ENCODE results near the gene THRAP3.
"Not testable (repeated sequence)": the region's sequence is repeated elsewhere in the genome, so short reads cannot be mapped to it uniquely, and the experiment has no call there.

THRAP3 gene

DNA sequence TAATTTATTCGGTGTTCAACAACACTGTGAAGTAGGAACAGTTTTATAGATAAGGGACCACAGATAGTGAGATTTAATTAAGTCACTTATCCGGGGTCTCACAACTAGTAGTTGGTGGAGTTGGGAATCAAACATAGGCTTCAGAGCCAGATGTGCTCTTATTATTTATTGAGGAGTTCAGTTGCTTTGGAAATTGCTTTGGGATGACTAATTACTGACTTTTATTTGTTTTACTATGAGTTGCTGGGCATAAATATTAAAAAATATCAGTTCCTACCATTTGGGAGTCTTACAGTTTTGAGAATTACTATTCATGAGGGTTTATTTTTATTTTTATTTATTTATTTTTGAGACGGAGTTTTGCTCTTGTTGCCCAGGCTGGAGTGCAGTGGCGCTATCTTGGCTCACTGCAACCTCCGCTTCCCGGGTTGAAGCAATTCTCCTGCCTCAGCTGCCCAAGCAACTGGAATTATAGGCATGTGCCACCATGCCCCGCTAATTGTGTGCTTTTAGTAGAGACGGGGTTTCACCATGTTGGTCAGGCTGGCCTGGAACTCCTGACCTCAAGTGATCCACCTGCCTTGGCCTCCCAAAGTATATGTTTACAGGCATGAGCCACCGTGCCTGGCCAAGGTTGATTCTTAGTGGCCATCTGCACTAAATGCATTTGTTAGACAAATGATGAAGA lies 27.7 kb downstream of the THRAP3 start:
- TF ChIP-seq ZNF274 (IDR thresholded peaks at IDR 0.05; ENCODE audit: low read depth, low read length), result no peak
- H3K4me3 ChIP-seq (ENCODE audit: low read length), result no peak overlapping the region

DNA sequence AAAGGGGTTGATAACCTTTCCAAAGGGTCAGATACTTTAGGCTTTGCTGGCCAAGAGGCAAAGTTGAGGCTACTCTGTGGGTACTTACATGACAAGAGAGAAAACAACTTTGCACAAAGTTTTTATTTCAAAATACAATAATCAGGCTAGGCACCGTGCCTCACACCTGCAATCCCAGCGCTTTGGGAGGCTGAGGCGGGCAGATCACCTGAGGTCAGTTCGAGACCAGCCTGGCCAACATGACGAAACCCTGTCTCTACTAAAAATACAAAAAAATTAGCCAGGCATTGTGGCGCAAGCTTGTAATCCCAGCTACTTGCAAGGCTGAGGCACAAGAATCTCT lies 28.2 kb downstream of the THRAP3 start:
- not testable (repeated sequence) for H3K4me3 ChIP-seq (ENCODE audit: low read length)

DNA sequence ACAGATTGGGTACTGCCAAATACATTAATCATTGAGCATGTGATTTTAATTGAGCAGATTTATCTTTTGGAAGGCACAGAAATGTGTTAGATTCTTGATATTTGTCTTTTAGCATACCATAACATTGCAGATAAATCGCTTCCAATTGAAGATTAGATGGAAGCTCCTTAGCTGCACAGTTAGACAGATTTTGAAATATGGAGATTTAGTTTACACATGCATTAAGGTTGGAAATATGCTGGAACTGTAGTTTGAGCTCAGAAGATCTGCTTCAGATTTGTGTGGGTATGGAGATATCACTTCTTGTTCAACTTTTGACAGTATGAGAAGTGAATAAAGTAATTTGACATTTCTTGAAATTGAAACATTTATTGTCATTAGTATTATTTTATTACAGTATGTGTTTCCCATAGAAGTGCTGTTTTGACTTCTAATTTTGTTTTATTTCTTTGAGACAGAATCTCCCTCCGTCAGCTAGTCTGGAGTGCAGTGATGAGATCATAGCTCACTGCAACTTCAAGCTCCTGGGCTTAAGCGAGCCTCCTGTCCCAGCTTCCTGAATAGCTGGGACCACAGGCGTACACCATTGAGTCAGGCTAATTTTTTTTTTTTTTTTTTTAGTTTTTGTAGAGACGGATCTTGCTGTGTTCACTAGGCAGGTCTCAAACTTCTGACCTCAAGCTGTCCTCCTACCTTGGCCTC lies 29.1 kb downstream of the THRAP3 start:
- no peak for TF ChIP-seq ZNF274 (IDR thresholded peaks at IDR 0.05; ENCODE audit: low read depth, low read length)
- no peak overlapping the region for H3K4me3 ChIP-seq (ENCODE audit: low read length)

DNA sequence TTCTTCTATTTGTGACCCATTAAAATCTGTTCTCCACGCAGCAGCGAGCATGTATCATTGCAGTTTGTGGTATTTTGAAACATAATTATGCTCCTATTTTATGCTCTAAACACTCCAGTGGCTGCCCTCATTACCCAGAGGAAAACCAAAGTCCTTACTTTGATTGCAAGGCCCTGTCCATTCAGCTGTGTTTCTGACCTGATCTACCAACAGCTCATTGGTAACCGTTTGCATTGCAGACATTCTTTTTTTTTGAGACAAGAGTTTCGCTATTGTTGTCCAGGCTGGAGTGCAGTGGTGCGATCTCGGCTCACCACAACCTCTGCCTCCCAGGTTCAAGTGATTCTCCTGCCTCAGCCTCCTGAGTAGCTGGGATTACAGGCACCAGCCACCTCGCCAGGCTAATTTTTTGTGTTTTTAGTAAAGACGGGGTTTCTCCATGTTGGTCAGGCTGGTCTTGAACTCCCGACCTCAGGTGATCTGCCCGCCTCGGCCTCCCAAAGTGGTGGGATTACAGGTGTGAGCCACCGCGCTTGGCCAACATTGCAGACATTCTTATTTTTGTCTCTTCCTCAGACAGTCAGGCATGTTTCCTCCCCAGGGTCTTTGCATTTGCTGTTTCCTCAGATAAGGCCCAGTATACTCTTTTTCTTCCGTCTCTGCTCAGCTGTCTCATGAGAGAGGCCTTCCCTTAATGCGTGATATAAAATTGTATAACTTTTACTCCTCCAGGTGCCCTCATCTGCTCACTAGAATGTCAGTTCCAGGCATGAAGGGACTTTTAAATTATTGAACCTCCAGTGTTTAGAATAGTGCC lies 32.5 kb downstream of the THRAP3 start:
- no peak for TF ChIP-seq ZNF274 (IDR thresholded peaks at IDR 0.05; ENCODE audit: low read depth, low read length)
- H3K4me3 ChIP-seq (ENCODE audit: low read length), result no peak overlapping the region

DNA sequence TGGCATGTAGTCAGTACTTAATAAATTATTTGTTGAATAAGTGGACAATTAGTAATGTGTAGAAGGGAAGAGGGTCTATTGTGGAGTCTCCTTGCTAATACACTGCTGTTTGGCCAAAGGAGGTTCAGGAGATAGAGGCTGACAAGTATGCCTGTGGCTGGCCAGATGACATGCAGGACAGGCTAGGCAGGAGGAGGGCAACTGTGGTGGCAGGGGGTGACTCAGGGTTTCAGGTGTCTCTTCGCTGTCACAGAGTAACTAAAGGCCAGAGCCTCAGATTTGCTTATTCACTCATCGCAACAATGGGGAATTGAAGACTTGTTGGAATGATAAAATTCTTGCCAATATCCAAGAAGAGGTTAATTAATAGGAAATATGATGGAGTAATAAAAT lies 33.1 kb downstream of the THRAP3 start:
- no peak overlapping the region for H3K4me3 ChIP-seq (ENCODE audit: low read length)
- no peak for TF ChIP-seq ZNF274 (IDR thresholded peaks at IDR 0.05; ENCODE audit: low read depth, low read length)

DNA sequence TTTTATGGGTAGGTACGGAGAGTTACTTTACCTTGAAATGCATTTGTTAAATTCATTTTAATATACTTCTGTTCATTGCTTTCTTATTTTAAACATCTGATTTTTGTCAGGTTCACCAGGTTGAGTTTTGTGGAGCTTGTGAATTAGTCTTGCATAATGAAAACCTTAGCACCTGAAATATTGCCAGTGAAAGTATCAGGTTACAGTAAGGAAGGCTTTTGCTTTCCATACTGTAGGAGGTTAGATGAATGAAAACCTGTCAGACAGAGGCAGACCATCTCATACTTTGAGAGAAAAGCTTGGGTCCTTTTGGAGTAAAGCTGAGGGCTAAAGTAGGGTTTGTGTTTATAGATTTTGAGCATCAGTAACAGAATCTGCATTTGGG lies 34.7 kb downstream of the THRAP3 start:
- TF ChIP-seq ZNF274 (IDR thresholded peaks at IDR 0.05; ENCODE audit: low read depth, low read length), result no peak
- no peak overlapping the region for H3K4me3 ChIP-seq (ENCODE audit: low read length)

DNA sequence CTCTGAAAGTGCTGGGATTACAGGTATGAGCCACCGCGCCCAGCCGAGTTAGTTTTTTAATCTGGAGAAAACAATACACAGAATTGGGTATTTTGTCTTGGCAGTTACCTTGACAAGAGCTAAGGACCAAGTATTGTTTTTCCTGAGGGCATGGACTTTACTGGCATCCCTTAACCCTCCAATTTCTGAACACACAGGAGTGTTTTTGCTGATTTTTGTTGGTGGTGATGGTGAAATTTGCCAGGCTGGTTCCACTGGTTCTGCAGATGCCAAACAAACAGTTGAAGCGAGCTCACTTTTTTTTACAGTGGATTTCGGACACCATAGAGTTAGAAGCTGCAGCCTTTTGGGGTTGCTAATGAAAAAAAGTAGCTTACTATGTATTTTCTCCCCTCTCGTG lies 44.7 kb downstream of the THRAP3 start:
- no peak overlapping the region for H3K4me3 ChIP-seq (ENCODE audit: low read length)
- no peak for TF ChIP-seq ZNF274 (IDR thresholded peaks at IDR 0.05; ENCODE audit: low read depth, low read length)

DNA sequence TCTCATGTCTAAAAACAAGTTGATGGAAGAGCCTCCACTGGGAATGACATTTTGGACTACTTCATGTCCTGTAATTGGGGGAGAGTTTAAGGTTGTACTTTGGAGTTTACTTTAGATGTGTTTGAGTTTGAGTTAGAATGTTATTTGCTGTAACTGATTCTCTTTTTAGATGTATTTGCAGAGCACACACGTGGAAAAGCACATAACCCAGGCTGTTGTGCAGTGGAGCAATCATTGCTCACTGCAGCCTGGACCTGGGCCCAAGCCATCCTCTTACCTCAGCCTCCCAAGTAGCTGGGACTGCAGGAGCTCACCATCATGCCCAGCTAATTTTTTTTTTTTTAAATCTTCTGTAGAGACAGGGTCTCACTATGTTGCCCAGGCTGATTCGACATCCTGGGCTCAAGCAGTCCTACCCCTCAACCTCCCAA lies 45.2 kb downstream of the THRAP3 start:
- no peak overlapping the region for H3K4me3 ChIP-seq (ENCODE audit: low read length)
- TF ChIP-seq ZNF274 (IDR thresholded peaks at IDR 0.05; ENCODE audit: low read depth, low read length), result no peak

DNA sequence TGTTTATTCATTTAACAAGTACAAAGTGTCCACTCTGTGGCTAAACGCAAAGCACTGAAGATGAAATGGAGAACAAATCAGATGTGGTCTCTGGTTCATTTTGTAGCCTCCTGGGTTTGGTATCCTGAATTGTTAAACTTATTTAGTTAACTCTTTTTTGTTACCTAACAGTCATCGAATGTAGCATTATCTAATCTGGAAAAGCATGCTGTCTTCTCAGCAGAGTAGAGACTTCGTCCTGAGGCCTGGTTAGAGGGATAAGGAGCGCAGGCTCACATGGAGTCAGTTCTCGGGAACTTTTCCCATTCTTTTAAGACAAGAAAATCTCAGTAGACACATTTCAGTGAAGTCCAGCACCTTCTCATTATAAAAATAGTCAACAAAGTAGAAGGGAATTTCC lies 48.8 kb downstream of the THRAP3 start:
- H3K4me3 ChIP-seq (ENCODE audit: low read length), result no peak overlapping the region
- no peak for TF ChIP-seq ZNF274 (IDR thresholded peaks at IDR 0.05; ENCODE audit: low read depth, low read length)

DNA sequence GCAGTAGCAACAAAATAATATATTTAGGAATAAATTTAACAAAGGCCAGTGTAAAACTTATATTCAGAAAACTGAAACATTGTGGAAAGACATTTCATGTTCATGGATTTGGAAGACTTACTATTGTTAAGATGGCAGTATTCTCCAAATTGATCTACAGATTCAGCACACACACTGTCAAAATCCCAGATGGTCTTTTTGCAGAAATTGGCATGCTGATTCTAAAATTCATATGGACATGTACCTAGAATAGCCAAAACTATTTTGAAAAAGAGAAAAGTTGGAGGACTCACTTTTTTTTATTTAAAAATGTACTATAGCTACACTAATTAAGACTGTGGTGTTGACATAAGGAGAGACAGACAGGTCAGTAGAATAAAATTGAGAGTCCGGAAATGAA lies 50.0 kb downstream of the THRAP3 start:
- no peak for TF ChIP-seq ZNF274 (IDR thresholded peaks at IDR 0.05; ENCODE audit: low read depth, low read length)
- H3K4me3 ChIP-seq (ENCODE audit: low read length), result no peak overlapping the region

DNA sequence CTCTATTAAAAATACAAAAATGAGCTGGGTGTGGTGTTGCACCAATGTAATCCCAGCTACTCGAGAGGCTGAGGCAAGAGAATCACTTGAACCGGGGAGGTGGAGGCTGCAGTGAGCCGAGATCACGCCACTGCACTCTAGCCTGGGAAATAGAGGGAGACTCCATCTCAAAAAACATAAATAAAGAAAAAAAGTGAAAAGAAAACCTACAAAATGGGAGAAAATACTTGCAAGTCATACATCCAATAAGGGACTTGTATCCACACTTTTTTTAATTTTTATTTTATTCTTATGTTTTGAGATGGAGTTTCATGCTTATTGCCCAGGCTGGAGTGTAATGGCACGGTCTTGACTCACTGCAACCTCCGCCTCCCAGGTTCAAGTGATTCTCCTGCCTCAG lies 52.4 kb downstream of the THRAP3 start:
- TF ChIP-seq ZNF274 (IDR thresholded peaks at IDR 0.05; ENCODE audit: low read depth, low read length), result no peak

DNA sequence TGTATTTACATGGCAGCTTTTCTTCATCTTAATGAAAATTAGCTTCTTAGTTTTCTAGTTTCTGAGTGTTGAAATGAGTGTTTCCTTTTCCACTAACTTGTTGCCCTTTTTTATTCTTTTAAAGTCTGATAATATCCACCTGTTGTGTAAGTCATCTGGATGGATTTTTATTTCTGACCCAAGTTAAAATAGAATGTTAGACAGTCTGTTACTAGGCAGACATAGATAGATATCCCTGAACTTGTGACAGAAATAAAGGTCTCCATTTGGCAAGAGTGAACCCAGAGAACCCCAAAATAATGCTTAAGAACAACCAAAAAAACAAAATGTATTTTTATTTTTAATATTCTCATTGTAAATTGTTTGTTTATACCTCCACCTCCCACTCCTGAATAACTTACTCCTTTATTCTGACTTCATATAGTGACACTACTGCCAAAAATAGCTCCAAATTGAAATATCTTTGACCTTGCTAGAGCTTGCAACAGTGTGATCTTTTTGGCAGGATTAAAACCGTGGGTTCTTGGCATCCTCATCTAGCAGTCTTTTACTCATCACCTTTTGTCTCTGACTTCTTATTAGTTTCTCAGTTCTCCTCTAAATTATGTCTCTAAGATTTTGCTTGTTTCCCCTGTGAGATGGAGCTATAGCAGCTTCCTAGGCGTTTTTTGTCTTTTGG lies 55.0 kb downstream of the THRAP3 start:
- no peak for TF ChIP-seq ZNF274 (IDR thresholded peaks at IDR 0.05; ENCODE audit: low read depth, low read length)
- no peak overlapping the region for H3K4me3 ChIP-seq (ENCODE audit: low read length)

More for the DNA sequence above, 52.4 kb downstream of the THRAP3 start:
- no peak overlapping the region for H3K4me3 ChIP-seq (ENCODE audit: low read length)

DNA sequence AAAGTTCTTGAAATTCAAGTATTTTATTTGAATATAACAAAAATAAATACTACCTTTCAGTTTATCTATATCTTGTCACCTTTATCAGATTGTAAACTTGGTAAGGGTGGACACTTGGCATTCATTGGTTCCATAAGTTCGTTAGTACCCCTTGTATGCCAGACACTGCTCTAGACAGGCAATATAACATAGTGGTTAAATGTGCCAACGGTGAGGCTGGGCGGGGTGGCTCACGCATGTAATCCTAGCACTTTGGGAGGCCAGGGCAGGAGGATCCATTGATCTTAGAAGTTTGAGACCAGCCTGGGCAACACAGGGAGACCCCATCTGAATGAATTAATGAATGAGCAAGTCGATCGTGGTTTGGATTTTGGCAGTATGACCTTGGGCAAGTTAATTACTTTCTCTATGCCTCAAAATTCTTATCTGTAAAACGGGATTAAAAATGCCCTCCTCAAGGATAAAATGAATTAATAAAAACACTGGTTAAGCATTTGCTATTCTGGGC lies 55.6 kb downstream of the THRAP3 start:
- TF ChIP-seq ZNF274 (IDR thresholded peaks at IDR 0.05; ENCODE audit: low read depth, low read length), result no peak
- no peak overlapping the region for H3K4me3 ChIP-seq (ENCODE audit: low read length)

DNA sequence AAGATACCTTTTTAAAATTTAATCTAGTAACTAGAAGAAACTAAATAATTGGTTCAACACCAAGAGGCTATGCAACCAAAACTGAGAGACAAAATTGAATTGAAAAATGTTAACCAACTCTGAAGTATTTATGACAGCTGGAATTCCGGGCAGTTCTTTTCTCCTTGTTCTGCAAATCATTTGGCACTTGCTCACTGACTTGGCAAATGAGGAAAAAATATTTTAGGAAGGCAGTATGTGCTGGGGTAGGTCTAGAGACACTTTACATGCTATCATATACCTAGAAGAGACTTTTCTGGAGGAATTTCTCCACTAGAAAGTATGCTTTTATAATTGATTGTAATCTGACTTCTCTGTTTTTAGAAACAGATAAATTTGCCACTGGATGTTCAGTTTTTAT lies 59.8 kb downstream of the THRAP3 start:
- H3K4me3 ChIP-seq (ENCODE audit: low read length), result no peak overlapping the region
- no peak for TF ChIP-seq ZNF274 (IDR thresholded peaks at IDR 0.05; ENCODE audit: low read depth, low read length)

Measured in GM08714 (cell line).